Measurements from ENCODE around the gene DAZAP1. TPM values are rescaled to one million over a fixed set of nuclear protein-coding genes. Genes with fewer than 3 reads are reported as not detected.

DAZAP1 gene
- polyA plus RNA-seq, 1 of the 3 experiments (the other 2 are of a cell fraction) = 54.3 TPM

- TF ChIP-seq MXI1 (IDR thresholded peaks at IDR 0.05; ENCODE audit: low read depth, low read length) = no peak
- TF ChIP-seq RFX5 (IDR thresholded peaks at IDR 0.05; ENCODE audit: low read length) = no peak
Measured at GRCh38 chr19:1435378-1435989, 28.1 kb downstream of the DAZAP1 start (continued).

GRCh38 chr19:1437609-1438008, 30.2 kb downstream of the DAZAP1 start:
- H3K79me2 ChIP-seq (ENCODE audit: insufficient read depth) = peaks cover 43% of the 10 kb centered on the region
- 80% methylated on average over 8 of the region's 8 CpGs for WGBS (ENCODE audit: low lambda C conversion rate)
- TF ChIP-seq FOXM1 (IDR thresholded peaks at IDR 0.05; ENCODE audit: low read depth) (no peak), SMC3 (IDR thresholded peaks at IDR 0.05; ENCODE audit: low read depth, low read length) (no peak), REST (IDR thresholded peaks at IDR 0.05; ENCODE audit: low read depth, low read length) (no peak), MAX (IDR thresholded peaks at IDR 0.05; ENCODE audit: low read depth) (no peak), TCF12 (IDR thresholded peaks at IDR 0.05) (no peak), NRF1 (IDR thresholded peaks at IDR 0.05; ENCODE audit: low read depth, low read length) (no peak), NFIC (IDR thresholded peaks at IDR 0.05; ENCODE audit: borderline replicate concordance) (no peak), RCOR1 (IDR thresholded peaks at IDR 0.05; ENCODE audit: low read length) (no peak), IRF3 (IDR thresholded peaks at IDR 0.05; ENCODE audit: low read depth, low read length) (no peak)
- H3K9me2 ChIP-seq = no peaks in the 10 kb centered on the region
- CTCF ChIA-PET = interaction anchor here (0.8 to 2.0 kb wide), 8 partner anchors 8 to 121 kb away, joined by 3 to 9 read pairs (median 4); no protein-coding TSS in a partner anchor
- peaks cover 43% of the 10 kb centered on the region for H4K20me1 ChIP-seq (ENCODE audit: insufficient read depth)
- POLR2A ChIA-PET = no interaction called here
- peaks cover 29 to 55% of the 10 kb centered on the region in 2 experiments for H3K36me3 ChIP-seq (replicated peaks in 1 of 2; ENCODE audit: control insufficient read depth in 1 of 2, insufficient read depth in 2 of 2, low read length in 1 of 2)
- H3K4me2 ChIP-seq = peak overlapping the region; percentile 41; the same call in 1 of the 2 replicates
- no peak overlapping the region for H3K9ac ChIP-seq
- no peak overlapping the region; a peak in 1 of 4 replicates for H3K4me3 ChIP-seq (ENCODE audit: low read depth in 2 of 2, low read length in 1 of 2)
- H2AFZ ChIP-seq (ENCODE audit: low read depth) = peak overlapping the region; percentile 79; the same call in 1 of the 2 replicates
- peaks cover 3 to 17% of the 10 kb centered on the region in 2 experiments; a peak in 3 of 4 replicates for H3K4me1 ChIP-seq (ENCODE audit: control insufficient read depth in 1 of 2, insufficient read depth in 2 of 2, low read depth in 1 of 2, low read length in 1 of 2)
- peak overlapping the region; percentile 23 to 81; a peak in 3 of 4 replicates for H3K27ac ChIP-seq (ENCODE audit: low read depth in 2 of 2, low read length in 1 of 2)
- H3K9me3 ChIP-seq = no peaks in the 10 kb centered on the region
- H3K27me3 ChIP-seq (ENCODE audit: insufficient read depth) = no peaks in the 10 kb centered on the region
- DNase-seq = no peak
- peaks cover 49% of the 10 kb centered on the region for H3F3A ChIP-seq (replicated peaks; ENCODE audit: insufficient read depth)

Measured in SK-N-SH (cell line).